HG03378 (cell line): ENCODE measurements around the gene MTHFS.
A peak's percentile ranks its signal among the peaks of the same experiment; 100 is the strongest.

Experiments used
- ATAC-seq: cut with Tn5 transposase; IDR thresholded peaks from one replicate; pipeline ENCODE4 v1.9.1; 2021; ENCODE audit warnings: mild to moderate bottlenecking, moderate library complexity; ENCODE audit not compliant: unreplicated experiment

MTHFS gene

GRCh38 chr15:79881254-79881653 is 15.6 kb downstream of the MTHFS start:
- ATAC-seq, result no peak

- no peak for ATAC-seq
Measured at GRCh38 chr15:79878078-79878705, 18.6 kb downstream of the MTHFS start.

- ATAC-seq, result no peak
Measured at GRCh38 chr15:79875213-79875612, 21.6 kb downstream of the MTHFS start.

- ATAC-seq, result no peak
Measured at GRCh38 chr15:79874242-79874641, 22.6 kb downstream of the MTHFS start.

GRCh38 chr15:79872358-79873017 is 24.3 kb downstream of the MTHFS start:
- no peak for ATAC-seq

- no peak for ATAC-seq
Measured at GRCh38 chr15:79868554-79868953, 28.3 kb downstream of the MTHFS start.

GRCh38 chr15:79863886-79864285 is 32.9 kb downstream of the MTHFS start:
- no peak for ATAC-seq

GRCh38 chr15:79862191-79862590 is 34.6 kb downstream of the MTHFS start:
- no peak for ATAC-seq

- ATAC-seq, result no peak
Measured at GRCh38 chr15:79860661-79861060, 36.2 kb downstream of the MTHFS start.

GRCh38 chr15:79858469-79858868 is 38.3 kb downstream of the MTHFS start:
- ATAC-seq, result no peak

GRCh38 chr15:79853492-79854328 is 43.1 kb downstream of the MTHFS start:
- ATAC-seq, result peak; percentile 80

GRCh38 chr15:79849789-79850188 is 47.0 kb downstream of the MTHFS start:
- no peak for ATAC-seq

GRCh38 chr15:79846539-79846938 is 50.3 kb downstream of the MTHFS start:
- no peak for ATAC-seq

GRCh38 chr15:79844221-79844620 is 52.6 kb downstream of the MTHFS start:
- no peak for ATAC-seq

GRCh38 chr15:79837846-79838245 is 59.0 kb downstream of the MTHFS start:
- ATAC-seq, result no peak

- no peak for ATAC-seq
Measured at GRCh38 chr15:79834495-79834894, 62.3 kb downstream of the MTHFS start.

GRCh38 chr15:79832367-79833120 is 64.3 kb downstream of the MTHFS start:
- no peak for ATAC-seq

- no peak for ATAC-seq
Measured at GRCh38 chr15:79831604-79832003, 65.2 kb downstream of the MTHFS start.

- ATAC-seq, result no peak
Measured at GRCh38 chr15:79829950-79830349, 66.9 kb downstream of the MTHFS start.

- no peak for ATAC-seq
Measured at GRCh38 chr15:79828447-79828846, 68.4 kb downstream of the MTHFS start.

- ATAC-seq, result no peak
Measured at GRCh38 chr15:79826800-79827199, 70.0 kb downstream of the MTHFS start.
